Stimulated activated CD8-positive, alpha-beta memory T cell treated with anti-CD3 and anti-CD28 coated beads, Interleukin-7, amount 100 ng/mL, for 48 hours (primary cell): ENCODE measurements around the gene RNF181.
"Not testable (repeated sequence)": the region's sequence is repeated elsewhere in the genome, so short reads cannot be mapped to it uniquely, and the experiment has no call there.

Experiments used
- DNase-seq, 2 donors: peaks; one replicate each; pipeline ENCODE4 v3.0.0-alpha.2; 2020; ENCODE audit warnings: low read depth in 1 of 2; ENCODE audit errors: extremely low read depth in 1 of 2

Gene RNF181

DNA sequence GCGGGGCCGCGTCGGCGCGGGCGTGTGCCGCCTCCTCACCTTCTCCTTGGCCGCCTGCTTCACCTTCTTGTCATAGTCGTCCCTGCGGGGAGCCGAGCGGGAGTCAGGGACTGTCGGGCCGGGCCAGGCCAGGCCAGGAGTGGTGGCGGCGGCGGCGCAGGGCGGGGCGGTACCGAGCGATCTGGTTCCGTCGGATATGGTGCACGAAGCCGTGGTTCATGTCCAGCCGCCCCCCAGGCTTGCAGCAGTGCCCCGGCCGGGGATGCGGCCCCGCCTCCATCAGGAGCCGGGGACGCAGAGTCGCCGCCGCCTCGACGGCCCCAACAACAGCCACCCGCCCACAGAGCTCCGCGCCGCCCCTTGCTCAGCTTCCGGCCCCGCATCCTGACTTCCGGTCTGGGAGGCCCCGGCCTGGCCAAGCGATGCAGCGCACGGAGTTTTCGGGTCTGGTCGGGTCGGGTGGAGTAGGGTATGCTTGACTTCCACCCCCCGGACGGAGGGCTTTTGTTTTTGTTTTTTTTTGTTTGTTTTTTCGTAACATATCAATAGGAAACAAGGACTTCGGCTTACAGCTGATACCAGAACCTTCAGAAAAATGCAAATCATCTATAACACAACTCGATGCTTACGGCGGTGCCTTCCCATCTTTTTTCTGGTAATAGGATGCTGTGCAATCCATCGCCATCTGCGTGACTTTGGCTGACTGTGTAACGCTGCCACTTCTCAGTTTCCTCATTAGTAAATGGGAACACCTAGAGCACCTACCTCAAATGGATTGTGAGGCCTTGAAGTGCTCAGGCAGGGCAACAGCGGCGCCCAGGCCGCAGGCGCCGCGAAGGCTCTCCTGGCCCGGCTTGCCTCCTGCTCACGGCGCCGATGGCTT lies 16.4 kb downstream of the RNF181 start, which contains the start of gene C2orf68:
Gene C2orf68, minus strand, starts transcription at position 362 of the 883 bp plus-strand sequence. Its CDS starts 82 bp downstream, at position 280.
- DNase-seq: peak; percentile 78 to 87

GRCh38 chr2:85613717-85614515 lies 18.4 kb downstream of the RNF181 start:
- no peak for DNase-seq

- DNase-seq: not testable (repeated sequence)
Measured at GRCh38 chr2:85614757-85615156, 19.2 kb downstream of the RNF181 start.

DNA sequence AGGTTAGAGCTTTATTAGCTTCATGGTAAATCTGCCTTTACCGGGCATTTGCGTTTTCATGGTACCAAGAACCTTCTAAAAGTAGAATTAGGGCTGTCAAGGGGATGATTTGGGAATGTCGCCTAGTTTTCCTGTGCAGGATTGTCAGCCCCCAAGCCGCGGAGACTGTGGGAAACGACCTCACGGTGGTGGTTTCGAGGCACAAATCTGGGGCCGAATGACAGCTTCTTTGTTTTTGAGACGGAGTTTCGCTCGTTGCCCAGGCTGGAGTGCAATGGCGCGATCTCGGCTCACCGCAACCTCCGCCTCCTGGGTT lies 19.8 kb downstream of the RNF181 start:
- no peak for DNase-seq

- not testable (repeated sequence) for DNase-seq
Measured at GRCh38 chr2:85617723-85618122, 22.2 kb downstream of the RNF181 start.

DNA sequence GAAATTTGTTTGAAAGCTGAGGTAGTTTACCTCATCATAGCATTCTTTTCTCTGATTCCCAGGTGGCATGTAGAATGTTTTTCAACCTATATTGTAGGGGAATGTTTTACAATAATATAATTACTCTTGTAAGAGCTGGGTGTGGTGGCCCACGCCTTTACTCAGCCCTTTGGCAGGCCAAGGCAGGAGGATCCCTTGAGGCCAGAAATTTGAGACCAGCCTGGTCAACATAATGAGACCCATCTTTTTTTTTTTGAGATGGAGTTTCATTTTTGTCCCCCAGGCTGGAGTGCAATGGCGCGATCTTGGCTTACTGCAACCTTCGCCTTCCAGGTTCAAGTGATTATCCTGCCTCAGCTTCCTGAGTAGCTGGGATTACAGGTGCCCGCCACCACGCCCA lies 24.1 kb downstream of the RNF181 start:
- no peak for DNase-seq

DNA sequence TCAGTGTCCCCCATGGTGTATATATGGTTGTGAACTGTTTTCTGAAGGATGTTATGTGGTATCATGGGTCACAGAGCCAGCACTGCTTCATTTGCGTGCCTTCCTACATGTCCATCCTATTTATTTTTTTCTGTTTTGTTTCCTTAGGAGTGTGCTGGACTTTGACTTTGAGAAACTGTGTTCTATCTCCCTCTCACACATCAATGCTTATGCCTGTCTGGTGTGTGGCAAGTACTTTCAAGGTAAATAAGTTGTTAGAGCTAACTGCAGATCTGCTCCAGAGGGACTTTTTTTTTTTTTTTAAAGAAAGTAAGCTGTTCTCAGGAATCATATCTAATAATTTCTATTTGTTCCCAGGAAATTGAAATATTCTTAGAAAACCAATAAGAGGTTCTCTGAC lies 25.8 kb downstream of the RNF181 start:
- DNase-seq: no peak

DNA sequence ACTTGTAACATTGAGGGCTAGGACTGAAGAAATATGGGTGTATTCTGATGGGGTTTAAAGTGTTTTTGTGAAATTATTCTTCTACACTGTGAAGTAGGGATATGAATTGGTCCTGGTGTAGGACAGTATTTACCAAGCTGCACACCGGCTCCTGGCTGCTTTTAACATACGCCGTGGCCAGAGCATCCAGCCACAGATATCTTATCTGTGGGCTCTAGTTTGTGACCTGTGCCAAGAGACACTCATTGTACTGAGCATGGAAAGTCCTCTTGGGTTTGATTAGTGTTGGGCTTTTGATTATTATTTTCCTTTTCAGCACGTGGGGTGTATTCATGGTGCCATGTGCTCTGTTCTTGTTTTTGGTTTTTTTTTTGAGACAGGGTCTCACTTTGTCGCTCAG lies 28.4 kb downstream of the RNF181 start:
- no peak for DNase-seq

- no peak for DNase-seq
Measured at GRCh38 chr2:85628658-85629057, 33.1 kb downstream of the RNF181 start.

DNA sequence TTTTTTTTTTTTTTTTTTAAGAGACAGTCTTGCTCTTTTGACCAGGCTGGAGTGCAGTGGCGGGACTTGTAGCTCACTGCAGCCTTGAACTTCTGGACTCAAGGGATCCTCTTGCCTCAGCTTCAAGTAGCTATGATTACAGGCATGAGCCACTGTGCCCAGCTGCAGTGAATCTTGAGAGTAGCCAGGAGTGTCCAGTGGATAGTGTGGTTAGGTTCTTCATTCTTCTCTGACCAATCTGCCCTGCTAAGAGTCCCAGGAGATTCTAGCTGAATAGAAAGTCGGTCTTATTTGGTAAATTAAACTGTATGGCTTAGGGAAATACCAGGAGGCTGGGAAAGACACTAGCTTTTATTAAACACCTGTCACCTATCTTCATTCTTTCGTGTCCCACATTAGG lies 35.8 kb downstream of the RNF181 start:
- DNase-seq: no peak

GRCh38 chr2:85635011-85635410 lies 39.5 kb downstream of the RNF181 start:
- DNase-seq: no peak

DNA sequence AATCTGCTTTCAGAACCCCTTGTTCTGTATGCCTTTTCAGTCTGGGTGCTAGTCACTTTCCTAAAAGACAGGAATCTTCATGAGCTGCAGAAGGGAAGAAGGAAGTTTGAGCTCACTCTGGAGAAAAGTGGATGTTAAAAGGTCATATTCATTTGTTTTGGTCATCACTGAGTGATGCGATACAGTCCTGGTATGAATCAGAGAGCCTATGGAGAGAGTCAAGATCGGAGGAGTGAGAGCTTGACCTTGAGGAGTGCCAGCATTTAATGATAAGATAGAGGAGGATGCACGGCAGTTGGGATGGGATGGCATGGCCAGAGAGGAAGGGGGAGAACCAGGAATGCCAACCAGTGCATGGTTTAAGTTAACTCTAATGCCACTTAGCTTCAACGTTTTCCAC lies 40.1 kb downstream of the RNF181 start:
- DNase-seq: no peak

DNA sequence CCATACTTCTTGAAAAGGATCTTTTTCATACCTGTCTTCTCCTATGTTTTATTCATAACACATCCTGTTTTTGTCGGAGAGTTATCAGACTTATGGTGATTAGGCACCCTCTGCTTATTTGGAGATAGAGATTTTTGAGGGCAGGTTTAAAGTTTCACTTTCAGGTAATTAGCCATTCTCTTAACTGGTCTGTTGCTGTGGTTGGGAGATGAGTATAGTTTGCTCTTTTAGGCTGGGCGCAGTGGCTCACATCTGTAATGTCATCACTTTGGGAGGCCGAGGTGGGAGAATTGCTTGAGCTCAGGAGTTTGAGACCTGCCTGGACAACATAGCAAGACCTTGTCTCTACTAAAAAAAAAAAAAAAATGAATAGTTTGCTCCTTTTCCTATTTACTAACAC lies 47.2 kb downstream of the RNF181 start:
- no peak for DNase-seq

DNA sequence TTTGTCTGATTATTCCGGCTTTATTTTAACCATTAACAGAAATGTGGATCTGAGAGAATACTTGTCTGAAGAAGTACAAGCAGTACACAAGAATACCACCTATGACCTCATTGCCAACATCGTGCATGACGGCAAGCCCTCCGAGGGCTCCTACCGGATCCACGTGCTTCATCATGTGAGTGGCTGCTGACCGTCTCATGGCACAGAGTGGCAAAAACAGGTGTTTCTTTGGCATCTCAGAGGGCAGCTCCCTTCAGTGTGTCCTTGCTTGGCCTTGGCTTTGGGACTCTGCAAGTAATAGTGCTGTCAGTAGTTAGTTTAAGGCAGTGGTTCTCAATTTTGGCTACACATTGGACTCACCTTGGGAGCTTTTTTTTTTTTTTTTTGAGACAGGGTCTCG lies 49.4 kb downstream of the RNF181 start:
- no peak for DNase-seq

DNA sequence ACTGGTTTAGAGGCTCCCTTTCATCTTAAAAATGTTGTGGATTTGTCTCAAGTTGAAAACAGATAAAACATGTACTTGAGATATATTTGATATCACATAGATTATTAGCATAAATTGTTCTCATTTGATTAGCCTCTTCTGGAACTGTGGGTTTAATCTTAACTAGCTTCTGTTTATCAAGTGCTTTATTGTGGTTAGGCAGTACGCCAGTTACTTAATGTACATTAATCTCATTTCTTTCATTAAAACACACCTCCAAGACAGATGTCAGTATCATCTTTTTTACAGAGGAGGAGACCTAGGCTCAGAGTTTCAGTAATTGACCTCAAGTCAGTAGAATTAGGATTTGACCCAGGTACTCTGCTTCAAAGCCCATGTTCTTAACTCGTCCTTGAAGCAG lies 50.6 kb downstream of the RNF181 start:
- DNase-seq: no peak
